HepG2 (cell line): ENCODE data around the gene CLRN3. TPM values are rescaled to one million over a fixed set of nuclear protein-coding genes. Genes with fewer than 3 reads are reported as not detected.

Source experiments
- ATAC-seq: fragments of 200-7000 bp; cut with Tn5 transposase; 3 replicates; pipeline ENCODE4 v1.9.1; 2020; ENCODE audit warnings: mild to moderate bottlenecking, moderate library complexity
- BruUV-seq: library from RNA; stranded (reverse); fragments of 400-500 nt; replicated peaks from 2 replicates; lab custom pipeline; 2021; lab: Mats Ljungman, UMichigan
- CTCF ChIA-PET: fragments of 300-600 bp; formaldehyde crosslinking; extraction: SDS; loops from one replicate; lab custom pipeline; 2021; ENCODE audit warnings: low total read pairs, inconsistent platforms, low intra/inter-chr PET ratio; lab: Yijun Ruan, JAX
- POLR2A ChIA-PET: fragments of 350-600 bp; sonication (Branson Sonifier 250); formaldehyde crosslinking; loops from one replicate; lab custom pipeline; 2020; ENCODE audit warnings: antibody characterized with exemption, inconsistent platforms; lab: Yijun Ruan, JAX
- DNase-seq: peaks from one replicate; pipeline ENCODE4 v3.0.0-alpha.2; 2015; ENCODE audit warnings: low spot score
- FAIRE-seq: peaks from 3 replicates; lab custom pipeline; 2011; peaks lifted over from hg19 to GRCh38; lab: Jason Lieb, UNC
- H2AFZ ChIP-seq: one replicate; pipeline ENCODE4 v1.6.1; 2011; ENCODE audit warnings: low read length, inconsistent platforms
- H3K27ac ChIP-seq: fragments of 300-600 bp; 3 replicates; pipeline ENCODE4 v1.8.0; 2011; ENCODE audit warnings: mixed run types, mild to moderate bottlenecking, mixed read lengths, low read length, inconsistent platforms; ENCODE audit not compliant: insufficient read depth; ENCODE audit errors: extremely low read length
- H3K27me3 ChIP-seq, 2 experiments: fragments of 200-600 bp in 1 of 2; 2 replicates in 1 of 2; 3 replicates in 1 of 2; pipeline versions ENCODE4 v1.6.0 to v1.8.0; 2011; ENCODE audit warnings: low read length in 2 of 2, mild to moderate bottlenecking in 2 of 2, moderate library complexity in 2 of 2, inconsistent platforms in 1 of 2; ENCODE audit not compliant: insufficient read depth in 2 of 2, control insufficient read depth in 1 of 2
- H3K36me3 ChIP-seq, 2 experiments: fragments of 200-600 bp in 1 of 2; replicated peaks in 1 of 2; 2 replicates in 1 of 2; 3 replicates in 1 of 2; pipeline versions ENCODE4 v1.5.1 to v1.8.0; 2011; ENCODE audit warnings: low read length in 2 of 2, inconsistent platforms in 1 of 2; ENCODE audit not compliant: insufficient read depth in 2 of 2, control insufficient read depth in 1 of 2
- H3K4me1 ChIP-seq: 2 replicates; pipeline ENCODE4 v1.5.1; 2012; ENCODE audit warnings: low read length, inconsistent platforms; ENCODE audit not compliant: insufficient read depth
- H3K4me2 ChIP-seq: 2 replicates; pipeline ENCODE4 v1.6.0; 2011; ENCODE audit warnings: low read depth, low read length, inconsistent platforms
- H3K4me3 ChIP-seq, 3 experiments: fragments of 200-600 bp in 1 of 3; sonication (generic), shearing (Covaris generic) in 1 of 3; replicated peaks in 1 of 3; 2 replicates each; pipeline ENCODE4 v1.5.1; 2011 to 2016; ENCODE audit warnings: low read length in 3 of 3, inconsistent platforms in 2 of 3, low read depth in 2 of 3, mild to moderate bottlenecking in 2 of 3, control low read depth in 1 of 3, mixed read lengths in 1 of 3; ENCODE audit not compliant: insufficient read depth in 1 of 3
- H3K79me2 ChIP-seq: one replicate; pipeline ENCODE4 v1.6.1; 2011; ENCODE audit warnings: low read length, inconsistent platforms; ENCODE audit not compliant: insufficient read depth
- H3K9ac ChIP-seq: 2 replicates; pipeline ENCODE4 v1.6.0; 2011; ENCODE audit warnings: mild to moderate bottlenecking, low read depth, low read length, inconsistent platforms; ENCODE audit not compliant: insufficient read depth
- H3K9me3 ChIP-seq: 2 replicates; pipeline ENCODE4 v1.5.1; 2012; ENCODE audit warnings: mild to moderate bottlenecking, low read length
- H4K20me1 ChIP-seq: 2 replicates; pipeline ENCODE4 v1.6.0; 2011; ENCODE audit warnings: inconsistent platforms, mild to moderate bottlenecking, low read length, moderate library complexity; ENCODE audit not compliant: insufficient read depth
- ATF7 ChIP-seq, 2 experiments: fragments of 450-650 bp in 1 of 2; sonication (generic) in 1 of 2; formaldehyde crosslinking in 1 of 2; IDR thresholded peaks; 2 replicates each; pipeline versions ENCODE4 v1.4.0 to v1.6.1; 2016 to 2020; ENCODE audit warnings: antibody characterized with exemption in 1 of 2, mild to moderate bottlenecking in 1 of 2, missing genetic modification reagents in 1 of 2
- FOXM1 ChIP-seq: sonication (generic); formaldehyde crosslinking; IDR thresholded peaks from 2 replicates; pipeline ENCODE4 v1.5.0; 2020; ENCODE audit warnings: missing genetic modification reagents
- HNRNPLL ChIP-seq: fragments of 200-400 bp; formaldehyde crosslinking; IDR thresholded peaks from 2 replicates; pipeline ENCODE4 v1.6.1; 2017; ENCODE audit warnings: mild to moderate bottlenecking, low read depth, low read length; ENCODE audit not compliant: poor library complexity, severe bottlenecking
- KMT2A ChIP-seq: sonication (generic); formaldehyde crosslinking; IDR thresholded peaks from 2 replicates; pipeline ENCODE4 v1.4.0; 2020; ENCODE audit warnings: missing genetic modification reagents
- RAD51 ChIP-seq: fragments of 450-650 bp; IDR thresholded peaks from 2 replicates; pipeline ENCODE4 v1.6.1; 2016; ENCODE audit warnings: borderline replicate concordance
- REL ChIP-seq: sonication (generic); formaldehyde crosslinking; conservative IDR thresholded peaks from 2 replicates; pipeline ENCODE4 v1.8.0; 2022; ENCODE audit warnings: mild to moderate bottlenecking, missing genetic modification reagents, moderate library complexity
- SP140L ChIP-seq: sonication (generic); formaldehyde crosslinking; IDR thresholded peaks from 2 replicates; pipeline ENCODE4 v1.4.0; 2020; ENCODE audit warnings: missing genetic modification reagents, borderline replicate concordance
- ZGPAT ChIP-seq: IDR thresholded peaks from 2 replicates; pipeline ENCODE4 v1.6.1; 2016; ENCODE audit warnings: mild to moderate bottlenecking
- ZNF33A ChIP-seq: sonication (generic); formaldehyde crosslinking; IDR thresholded peaks from 2 replicates; pipeline ENCODE4 v1.5.1; 2020; ENCODE audit warnings: missing genetic modification reagents, mild to moderate bottlenecking, moderate library complexity, borderline replicate concordance
- ZNF33B ChIP-seq: sonication (generic); formaldehyde crosslinking; IDR thresholded peaks from 2 replicates; pipeline ENCODE4 v1.5.1; 2020; ENCODE audit warnings: mild to moderate bottlenecking, missing genetic modification reagents
- ZNF546 ChIP-seq: sonication (generic); formaldehyde crosslinking; conservative IDR thresholded peaks from 2 replicates; pipeline ENCODE4 v1.8.1; 2023; ENCODE audit warnings: mild to moderate bottlenecking, missing genetic modification reagents
- ZNF549 ChIP-seq: sonication (generic); formaldehyde crosslinking; IDR thresholded peaks from 2 replicates; pipeline ENCODE4 v1.5.0; 2020; ENCODE audit warnings: missing genetic modification reagents
- ZNF883 ChIP-seq: sonication (generic); formaldehyde crosslinking; IDR thresholded peaks from 2 replicates; pipeline ENCODE4 v1.5.1; 2020; ENCODE audit warnings: mild to moderate bottlenecking, missing genetic modification reagents; ENCODE audit errors: not compliant biosample characterization
- ZXDC ChIP-seq: sonication (generic); formaldehyde crosslinking; IDR thresholded peaks from 2 replicates; pipeline ENCODE4 v1.5.0; 2020; ENCODE audit warnings: mild to moderate bottlenecking, missing genetic modification reagents
- WGBS: methylation state at CpG from one replicate; pipeline ENCODE4 v1.1.6; 2017; ENCODE audit warnings: low lambda C conversion rate; 5-methylcytosine and 5-hydroxymethylcytosine counted together
- in situ Hi-C: cut with HindIII; loops from 2 replicates; pipeline ENCODE4 v1.10.0; 2017; ENCODE audit warnings: low pct_unique_long_range_greater_than_20kb; ENCODE audit not compliant: extremely low pct_ligation_motif_present
- intact Hi-C: fragments of 100-400 bp; cut with micrococcal nuclease; formaldehyde crosslinking; loops from one replicate; pipeline ENCODE4 v1.10.0; 2022; ENCODE audit not compliant: unreplicated experiment
- polyA plus RNA-seq, 8 experiments: library from polyadenylated mRNA; depleted of rRNA in 3 of 8; stranded (reverse) in 7 of 8; unstranded in 1 of 8; fragments of >200 nt; fragmentation: Illumina TruSeq in 4 of 8; extraction: Trizol in 4 of 8; gene quantifications; 2 replicates each; pipeline versions ENCODE4 v1.2.1 to v1.2.3, GENCODE V29; 2011 to 2016; ENCODE audit warnings: low read depth in 4 of 8, missing spikeins in 1 of 8, mixed read lengths in 1 of 8; ENCODE audit not compliant: insufficient read depth in 1 of 8
- total RNA-seq, 5 experiments: library from RNA; depleted of rRNA; stranded (reverse); fragments of >200 nt; fragmentation: Illumina TruSeq; extraction: Trizol; gene quantifications; 2 replicates each; pipeline ENCODE4 v1.2.3, GENCODE V29; 2016; ENCODE audit warnings: low read depth in 1 of 5

CLRN3 gene
- total and polyA plus RNA-seq, 2 of the 13 experiments (the other 11 are each of a cell fraction or from before 2014, with no cell fraction given), result not detected

DNA sequence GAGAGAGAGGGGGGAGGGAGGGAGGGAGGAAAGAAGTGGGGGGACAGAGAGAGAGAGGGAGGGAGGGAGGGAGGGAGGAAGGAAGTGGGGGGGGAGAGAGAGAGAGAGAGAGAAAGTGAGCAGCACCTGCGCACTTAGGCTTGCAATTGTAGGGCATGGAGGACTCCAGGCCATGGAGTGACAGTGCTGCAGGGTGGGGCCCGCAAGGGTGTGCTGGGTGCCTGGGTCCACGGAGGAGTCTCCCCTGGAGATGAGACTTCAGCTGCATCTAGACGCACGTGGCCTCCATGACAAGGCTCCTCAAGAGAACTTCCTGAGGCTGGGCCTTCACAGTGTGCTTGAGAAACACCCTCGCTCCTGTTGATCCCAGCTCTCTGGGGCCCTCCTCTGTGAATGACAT is 44.5 kb downstream of the CLRN3 start (continued):
- no peak for TF ChIP-seq ZGPAT (CRISPR knock-in tag)

- no peak overlapping the region for H3K27ac ChIP-seq
- no peaks in the 10 kb centered on the region for H3K9me3 ChIP-seq
- intact Hi-C loops (no loop called here), in situ Hi-C loops (no loop called here)
- FAIRE-seq (no peak), DNase-seq (no peak), ATAC-seq (no peak)
- no peaks in the 10 kb centered on the region for H3K36me3 ChIP-seq
- ChIA-PET CTCF (no interaction called here), POLR2A (no interaction called here)
- H2AFZ ChIP-seq, result no peak overlapping the region
- H3K9ac ChIP-seq, result no peak overlapping the region
- no peaks in the 10 kb centered on the region for H3K79me2 ChIP-seq
- H3K27me3 ChIP-seq, result peaks cover 1 to 25% of the 10 kb centered on the region in 2 experiments; a peak in 3 of 5 replicates
- no TSS peak for BruUV-seq
- H4K20me1 ChIP-seq, result no peaks in the 10 kb centered on the region
- no peak overlapping the region for H3K4me3 ChIP-seq
- TF ChIP-seq FOXM1 (CRISPR knock-in tag) (no peak), KMT2A (CRISPR knock-in tag) (no peak), SP140L (no peak), HNRNPLL (no peak), ATF7 (IDR thresholded peaks at IDR 0.05) (no peak), ATF7 (CRISPR knock-in tag; IDR thresholded peaks at IDR 0.05) (no peak), ZNF33B (CRISPR knock-in tag) (no peak), ZNF883 (CRISPR knock-in tag) (no peak), ZXDC (CRISPR knock-in tag) (no peak), REL (CRISPR knock-in tag) (no peak), RAD51 (no peak), ZNF549 (CRISPR knock-in tag) (no peak), ZNF33A (no peak), ZNF546 (no peak)
- no peak overlapping the region for H3K4me2 ChIP-seq
- H3K4me1 ChIP-seq, result no peaks in the 10 kb centered on the region
- 0% methylated on average over 1 of the region's 7 CpGs for WGBS
Measured at GRCh38 chr10:127845756-127846155, 47.0 kb downstream of the CLRN3 start.
